ENCODE measurements around the gene BBS10.

The BBS10 gene

DNA sequence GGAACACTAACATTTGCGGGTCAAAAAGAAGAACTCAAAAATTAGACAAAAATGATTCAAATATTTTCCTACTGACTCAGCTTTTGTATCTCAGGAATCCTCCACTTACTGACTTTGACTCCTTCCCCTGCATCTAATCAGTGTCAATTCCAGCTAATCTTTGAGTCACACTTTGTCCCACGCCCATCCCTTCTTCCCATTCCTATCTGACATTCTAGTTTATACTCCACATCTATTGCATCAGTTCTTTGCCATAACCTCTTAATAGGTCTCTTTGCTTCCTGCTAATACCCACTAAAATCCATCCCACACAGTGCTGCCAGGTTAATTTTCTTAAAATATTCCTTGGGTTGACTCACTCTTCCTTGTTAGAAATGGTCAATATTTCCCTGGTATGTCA lies 19.1 kb downstream of the BBS10 start:
- TF ChIP-seq, protein P1, sequence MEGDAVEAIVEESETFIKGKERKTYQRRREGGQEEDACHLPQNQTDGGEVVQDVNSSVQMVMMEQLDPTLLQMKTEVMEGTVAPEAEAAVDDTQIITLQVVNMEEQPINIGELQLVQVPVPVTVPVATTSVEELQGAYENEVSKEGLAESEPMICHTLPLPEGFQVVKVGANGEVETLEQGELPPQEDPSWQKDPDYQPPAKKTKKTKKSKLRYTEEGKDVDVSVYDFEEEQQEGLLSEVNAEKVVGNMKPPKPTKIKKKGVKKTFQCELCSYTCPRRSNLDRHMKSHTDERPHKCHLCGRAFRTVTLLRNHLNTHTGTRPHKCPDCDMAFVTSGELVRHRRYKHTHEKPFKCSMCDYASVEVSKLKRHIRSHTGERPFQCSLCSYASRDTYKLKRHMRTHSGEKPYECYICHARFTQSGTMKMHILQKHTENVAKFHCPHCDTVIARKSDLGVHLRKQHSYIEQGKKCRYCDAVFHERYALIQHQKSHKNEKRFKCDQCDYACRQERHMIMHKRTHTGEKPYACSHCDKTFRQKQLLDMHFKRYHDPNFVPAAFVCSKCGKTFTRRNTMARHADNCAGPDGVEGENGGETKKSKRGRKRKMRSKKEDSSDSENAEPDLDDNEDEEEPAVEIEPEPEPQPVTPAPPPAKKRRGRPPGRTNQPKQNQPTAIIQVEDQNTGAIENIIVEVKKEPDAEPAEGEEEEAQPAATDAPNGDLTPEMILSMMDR (conservative IDR thresholded peaks at IDR 0.05), result no peak
- H3K27ac ChIP-seq, result no peak overlapping the region

GRCh38 chr12:76319595-76320319 lies 28.5 kb downstream of the BBS10 start:
- peak overlapping the region; percentile 26; the same call in 1 of the 2 replicates for H3K27ac ChIP-seq

DNA sequence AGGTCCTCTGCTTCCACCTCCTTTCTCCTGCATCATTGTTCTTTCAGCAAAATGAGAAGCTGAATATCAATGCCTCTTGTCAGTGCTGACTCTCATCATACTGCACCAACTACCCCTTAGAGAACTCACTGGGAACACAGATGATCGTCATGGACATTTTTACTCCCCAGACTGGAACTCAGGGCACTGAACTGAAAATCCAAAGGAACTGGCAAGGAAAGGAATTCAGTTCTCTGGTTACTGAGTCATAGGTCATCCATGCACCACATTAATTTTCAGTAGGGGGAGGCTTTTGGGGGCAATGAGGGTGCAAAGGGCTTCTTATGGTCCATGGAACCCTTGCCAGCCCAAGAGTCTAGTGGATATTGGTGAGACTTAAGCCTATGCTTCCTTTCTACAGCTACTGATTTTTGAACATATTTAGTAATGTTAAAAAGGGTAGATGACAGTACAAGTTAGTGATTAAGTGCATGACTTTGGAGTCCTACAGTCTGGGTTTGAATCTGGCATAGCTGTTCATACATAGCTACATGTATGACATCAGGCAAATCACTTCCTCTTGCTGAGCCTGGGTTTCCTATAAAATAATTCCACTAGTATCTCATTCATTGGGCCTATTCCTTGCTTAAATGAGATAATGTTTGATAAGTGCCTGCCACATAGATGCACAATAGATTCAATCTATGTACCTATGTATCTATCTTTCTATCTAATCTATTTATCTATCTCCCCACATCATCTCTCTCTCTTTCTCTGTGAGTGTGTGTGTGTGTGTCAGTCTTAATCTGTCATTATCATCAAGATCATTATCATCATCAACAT lies 29.2 kb downstream of the BBS10 start:
- TF ChIP-seq, protein P1 (conservative IDR thresholded peaks at IDR 0.05), result no peak
- peak overlapping the region; percentile 26; the same call in 1 of the 2 replicates for H3K27ac ChIP-seq

GRCh38 chr12:76317976-76318375 lies 30.2 kb downstream of the BBS10 start:
- TF ChIP-seq, protein P1 (conservative IDR thresholded peaks at IDR 0.05), result no peak
- H3K27ac ChIP-seq, result no peak overlapping the region

DNA sequence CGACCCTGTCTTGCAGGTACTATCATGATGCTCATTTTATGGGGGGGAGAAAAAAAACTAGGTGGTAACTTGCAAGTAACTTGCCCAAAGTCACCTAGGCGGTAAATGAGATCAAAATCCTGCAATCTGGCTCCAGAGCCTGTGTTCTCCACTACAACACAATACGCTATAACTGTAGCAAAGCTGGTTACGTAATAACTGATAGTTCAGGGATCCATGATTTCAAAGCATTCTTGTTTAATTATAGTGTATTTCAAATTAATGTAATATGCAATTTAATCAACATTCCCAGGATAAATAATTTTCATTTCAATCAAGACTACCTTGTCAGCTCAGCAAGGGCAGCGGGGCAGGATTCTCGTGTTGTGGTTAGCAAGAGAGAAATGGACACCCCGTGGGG lies 31.7 kb downstream of the BBS10 start:
- TF ChIP-seq, protein P1 (conservative IDR thresholded peaks at IDR 0.05), result no peak

GRCh38 chr12:76313299-76313698 lies 34.9 kb downstream of the BBS10 start:
- TF ChIP-seq, protein P1 (conservative IDR thresholded peaks at IDR 0.05), result no peak

More for the DNA sequence above, 31.7 kb downstream of the BBS10 start:
- no peak overlapping the region for H3K27ac ChIP-seq

GRCh38 chr12:76312315-76312714 lies 35.9 kb downstream of the BBS10 start:
- TF ChIP-seq, protein P1 (conservative IDR thresholded peaks at IDR 0.05), result no peak
- no peak overlapping the region for H3K27ac ChIP-seq

More at GRCh38 chr12:76313299-76313698, 34.9 kb downstream of the BBS10 start:
- no peak overlapping the region for H3K27ac ChIP-seq
